Transverse colon (tissue), 4 donors: ENCODE measurements around the gene NEK6.

Source experiments
- CTCF ChIP-seq, 5 experiments: fragments of 200-600 bp in 3 of 5; fragments of 450-650 bp in 2 of 5; sonication (generic) in 3 of 5; IDR thresholded peaks; 1 replicate in 2 of 5; 2 replicates in 3 of 5; pipeline ENCODE4 v1.5.1; 2016 to 2017; ENCODE audit warnings: antibody characterized with exemption in 5 of 5, inconsistent platforms in 3 of 5, mild to moderate bottlenecking in 2 of 5, moderate library complexity in 1 of 5
- POLR2A ChIP-seq: fragments of 450-650 bp; IDR thresholded peaks from one replicate; pipeline ENCODE4 v1.6.1; 2016; ENCODE audit warnings: antibody characterized with exemption, mild to moderate bottlenecking, moderate library complexity
- POLR2AphosphoS5 ChIP-seq, 3 donors: sonication (generic); formaldehyde crosslinking; IDR thresholded peaks; one replicate each; pipeline ENCODE4 v1.6.1; 2016; ENCODE audit warnings: antibody characterized with exemption in 3 of 3

DNA sequence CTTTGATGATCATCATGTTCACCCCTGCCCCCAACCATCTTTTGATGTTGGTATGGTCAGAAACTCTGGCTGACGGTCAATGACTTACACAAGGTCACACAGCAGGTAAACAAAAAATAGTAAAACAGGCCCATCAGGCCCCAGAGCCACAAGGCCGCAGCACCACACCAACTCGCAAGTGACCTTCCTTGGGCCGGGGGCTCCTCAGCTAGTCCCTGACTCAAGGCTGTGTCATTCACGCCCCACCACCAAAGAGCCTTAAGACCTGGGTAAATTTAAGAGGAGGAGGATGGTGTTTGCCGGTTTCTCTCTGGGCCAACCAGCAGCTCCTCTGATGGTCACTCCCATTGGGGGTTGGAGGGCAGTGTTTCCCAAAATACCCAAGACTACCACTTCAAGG is 101.7 kb downstream of the NEK6 start:
- TF ChIP-seq CTCF (IDR thresholded peaks at IDR 0.05) (no peak), POLR2A (no peak), POLR2AphosphoS5 (IDR thresholded peaks at IDR 0.05) (no peak)
